Measurements from ENCODE around the gene EMILIN2. TPM values are rescaled to one million over a fixed set of nuclear protein-coding genes. Genes with fewer than 3 reads are reported as not detected.
A peak's percentile ranks its signal among the peaks of the same experiment; 100 is the strongest.

The EMILIN2 gene
- polyA plus RNA-seq, 4 donors, result 1.1 to 29.9 (median 8.6) TPM

- Histone ChIP-seq H3K4me3 (ENCODE audit: low read depth in 1 of 3, low read length in 3 of 3) (no peak overlapping the region), H3K4me1 (ENCODE audit: control insufficient read depth in 3 of 3, insufficient read depth in 2 of 3, low read depth in 1 of 3, low read length in 2 of 3) (peaks cover 0 to 2% (median 0%) of the 10 kb centered on the region in 3 donors), H3K9me3 (ENCODE audit: control insufficient read depth in 2 of 2, insufficient read depth in 1 of 2, low read depth in 1 of 2, low read length in 1 of 2) (no peaks in the 10 kb centered on the region), H3K27ac (ENCODE audit: low read depth in 1 of 3, low read length in 2 of 3) (no peak overlapping the region), H3K27me3 (ENCODE audit: control insufficient read depth in 3 of 3, insufficient read depth in 3 of 3, low read length in 3 of 3) (no peaks in the 10 kb centered on the region), H3K36me3 (ENCODE audit: control insufficient read depth in 3 of 3, insufficient read depth in 2 of 3, low read depth in 1 of 3, low read length in 3 of 3) (no peaks in the 10 kb centered on the region)
- no peak for FAIRE-seq
- DNase-seq, result no peak
- 76 to 89% (median 79%) methylated on average over 6 of the region's 6 CpGs for WGBS, 3 donors
These were observed 25.3 kb downstream of the EMILIN2 start for GRCh38 chr18:2872095-2872494.

GRCh38 chr18:2874765-2875164, 28.0 kb downstream of the EMILIN2 start:
- no peak for FAIRE-seq

GRCh38 chr18:2878656-2879330, 32.0 kb downstream of the EMILIN2 start:
- H3K27me3 ChIP-seq (ENCODE audit: control insufficient read depth in 3 of 3, insufficient read depth in 3 of 3, low read length in 3 of 3), result peaks cover 0 to 3% (median 0%) of the 10 kb centered on the region in 3 donors
- DNase-seq (no peak), FAIRE-seq (no peak)
- no peak overlapping the region for H3K4me3 ChIP-seq (ENCODE audit: low read depth in 1 of 3, low read length in 3 of 3)
- peaks cover 0 to 6% (median 3%) of the 10 kb centered on the region in 3 donors for H3K4me1 ChIP-seq (ENCODE audit: control insufficient read depth in 3 of 3, insufficient read depth in 2 of 3, low read depth in 1 of 3, low read length in 2 of 3)
- H3K36me3 ChIP-seq (ENCODE audit: control insufficient read depth in 3 of 3, insufficient read depth in 2 of 3, low read depth in 1 of 3, low read length in 3 of 3), result no peaks in the 10 kb centered on the region
- H3K27ac ChIP-seq (ENCODE audit: low read depth in 1 of 3, low read length in 2 of 3), result no peak overlapping the region
- WGBS, 3 donors, result 90 to 91% (median 91%) methylated on average over 15 of the region's 15 CpGs
- H3K9me3 ChIP-seq (ENCODE audit: control insufficient read depth in 2 of 2, insufficient read depth in 1 of 2, low read depth in 1 of 2, low read length in 1 of 2), result no peaks in the 10 kb centered on the region

More at GRCh38 chr18:2874765-2875164, 28.0 kb downstream of the EMILIN2 start:
- H3K4me3 ChIP-seq (ENCODE audit: low read depth in 1 of 3, low read length in 3 of 3), result no peak overlapping the region
- H3K9me3 ChIP-seq (ENCODE audit: control insufficient read depth in 2 of 2, insufficient read depth in 1 of 2, low read depth in 1 of 2, low read length in 1 of 2), result no peaks in the 10 kb centered on the region
- H3K4me1 ChIP-seq (ENCODE audit: control insufficient read depth in 3 of 3, insufficient read depth in 2 of 3, low read depth in 1 of 3, low read length in 2 of 3), result peaks cover 0 to 3% (median 0%) of the 10 kb centered on the region in 3 donors
- no peaks in the 10 kb centered on the region for H3K27me3 ChIP-seq (ENCODE audit: control insufficient read depth in 3 of 3, insufficient read depth in 3 of 3, low read length in 3 of 3)
- H3K36me3 ChIP-seq (ENCODE audit: control insufficient read depth in 3 of 3, insufficient read depth in 2 of 3, low read depth in 1 of 3, low read length in 3 of 3), result no peaks in the 10 kb centered on the region
- DNase-seq, result no peak
- 67 to 78% (median 68%) methylated on average over 7 of the region's 7 CpGs for WGBS, 3 donors
- no peak overlapping the region for H3K27ac ChIP-seq (ENCODE audit: low read depth in 1 of 3, low read length in 2 of 3)

- DNase-seq (no peak), FAIRE-seq (no peak)
- 81 to 86% (median 85%) methylated on average over 4 of the region's 4 CpGs for WGBS, 3 donors
- H3K4me1 ChIP-seq (ENCODE audit: control insufficient read depth in 3 of 3, insufficient read depth in 2 of 3, low read depth in 1 of 3, low read length in 2 of 3), result peaks cover 0 to 6% (median 3%) of the 10 kb centered on the region in 3 donors
- H3K27ac ChIP-seq (ENCODE audit: low read depth in 1 of 3, low read length in 2 of 3), result no peak overlapping the region
- no peaks in the 10 kb centered on the region for H3K9me3 ChIP-seq (ENCODE audit: control insufficient read depth in 2 of 2, insufficient read depth in 1 of 2, low read depth in 1 of 2, low read length in 1 of 2)
- no peaks in the 10 kb centered on the region for H3K36me3 ChIP-seq (ENCODE audit: control insufficient read depth in 3 of 3, insufficient read depth in 2 of 3, low read depth in 1 of 3, low read length in 3 of 3)
- H3K4me3 ChIP-seq (ENCODE audit: low read depth in 1 of 3, low read length in 3 of 3), result no peak overlapping the region
- peaks cover 0 to 3% (median 0%) of the 10 kb centered on the region in 3 donors for H3K27me3 ChIP-seq (ENCODE audit: control insufficient read depth in 3 of 3, insufficient read depth in 3 of 3, low read length in 3 of 3)
These were observed 33.1 kb downstream of the EMILIN2 start for GRCh38 chr18:2879889-2880288.

GRCh38 chr18:2880473-2880872, 33.7 kb downstream of the EMILIN2 start:
- FAIRE-seq (no peak), DNase-seq (no peak)
- H3K27ac ChIP-seq (ENCODE audit: low read depth in 1 of 3, low read length in 2 of 3), result no peak overlapping the region
- no peaks in the 10 kb centered on the region for H3K36me3 ChIP-seq (ENCODE audit: control insufficient read depth in 3 of 3, insufficient read depth in 2 of 3, low read depth in 1 of 3, low read length in 3 of 3)
- H3K4me3 ChIP-seq (ENCODE audit: low read depth in 1 of 3, low read length in 3 of 3), result no peak overlapping the region
- H3K27me3 ChIP-seq (ENCODE audit: control insufficient read depth in 3 of 3, insufficient read depth in 3 of 3, low read length in 3 of 3), result peaks cover 0 to 3% (median 0%) of the 10 kb centered on the region in 3 donors
- H3K9me3 ChIP-seq (ENCODE audit: control insufficient read depth in 2 of 2, insufficient read depth in 1 of 2, low read depth in 1 of 2, low read length in 1 of 2), result no peaks in the 10 kb centered on the region
- peaks cover 0 to 6% (median 3%) of the 10 kb centered on the region in 3 donors for H3K4me1 ChIP-seq (ENCODE audit: control insufficient read depth in 3 of 3, insufficient read depth in 2 of 3, low read depth in 1 of 3, low read length in 2 of 3)
- 77 to 81% (median 78%) methylated on average over 14 to 17 of the region's 17 CpGs for WGBS, 3 donors

- 73 to 89% (median 85%) methylated on average over 16 of the region's 16 CpGs for WGBS, 3 donors
- FAIRE-seq (no peak), DNase-seq (no peak)
- Histone ChIP-seq H3K4me3 (ENCODE audit: low read depth in 1 of 3, low read length in 3 of 3) (no peak overlapping the region), H3K27me3 (ENCODE audit: control insufficient read depth in 3 of 3, insufficient read depth in 3 of 3, low read length in 3 of 3) (peaks cover 0 to 3% (median 0%) of the 10 kb centered on the region in 3 donors), H3K4me1 (ENCODE audit: control insufficient read depth in 3 of 3, insufficient read depth in 2 of 3, low read depth in 1 of 3, low read length in 2 of 3) (peaks cover 0 to 6% (median 3%) of the 10 kb centered on the region in 3 donors), H3K27ac (ENCODE audit: low read depth in 1 of 3, low read length in 2 of 3) (peak overlapping the region in 2 of 3 donors; percentile 13 to 67), H3K9me3 (ENCODE audit: control insufficient read depth in 2 of 2, insufficient read depth in 1 of 2, low read depth in 1 of 2, low read length in 1 of 2) (no peaks in the 10 kb centered on the region), H3K36me3 (ENCODE audit: control insufficient read depth in 3 of 3, insufficient read depth in 2 of 3, low read depth in 1 of 3, low read length in 3 of 3) (no peaks in the 10 kb centered on the region)
These were observed 34.5 kb downstream of the EMILIN2 start for GRCh38 chr18:2881088-2881839.

GRCh38 chr18:2881840-2882195, 35.0 kb downstream of the EMILIN2 start:
- FAIRE-seq (no peak), DNase-seq (no peak)
- Histone ChIP-seq H3K4me3 (ENCODE audit: low read depth in 1 of 3, low read length in 3 of 3) (no peak overlapping the region), H3K27ac (ENCODE audit: low read depth in 1 of 3, low read length in 2 of 3) (peak overlapping the region in 2 of 3 donors; percentile 13 to 67), H3K27me3 (ENCODE audit: control insufficient read depth in 3 of 3, insufficient read depth in 3 of 3, low read length in 3 of 3) (peaks cover 0 to 3% (median 0%) of the 10 kb centered on the region in 3 donors), H3K36me3 (ENCODE audit: control insufficient read depth in 3 of 3, insufficient read depth in 2 of 3, low read depth in 1 of 3, low read length in 3 of 3) (no peaks in the 10 kb centered on the region), H3K9me3 (ENCODE audit: control insufficient read depth in 2 of 2, insufficient read depth in 1 of 2, low read depth in 1 of 2, low read length in 1 of 2) (no peaks in the 10 kb centered on the region), H3K4me1 (ENCODE audit: control insufficient read depth in 3 of 3, insufficient read depth in 2 of 3, low read depth in 1 of 3, low read length in 2 of 3) (peaks cover 0 to 6% (median 3%) of the 10 kb centered on the region in 3 donors)
- whole genome bisulfite sequencing, 3 donors, result 72 to 83% (median 80%) methylated on average over 9 of the region's 9 CpGs

- H3K27me3 ChIP-seq (ENCODE audit: control insufficient read depth in 3 of 3, insufficient read depth in 3 of 3, low read length in 3 of 3), result peaks cover 0 to 3% (median 0%) of the 10 kb centered on the region in 3 donors
- no peaks in the 10 kb centered on the region for H3K9me3 ChIP-seq (ENCODE audit: control insufficient read depth in 2 of 2, insufficient read depth in 1 of 2, low read depth in 1 of 2, low read length in 1 of 2)
- peak overlapping the region in 2 of 3 donors; percentile 13 to 67 for H3K27ac ChIP-seq (ENCODE audit: low read depth in 1 of 3, low read length in 2 of 3)
- H3K36me3 ChIP-seq (ENCODE audit: control insufficient read depth in 3 of 3, insufficient read depth in 2 of 3, low read depth in 1 of 3, low read length in 3 of 3), result no peaks in the 10 kb centered on the region
- H3K4me3 ChIP-seq (ENCODE audit: low read depth in 1 of 3, low read length in 3 of 3), result no peak overlapping the region
- peaks cover 0 to 3% (median 3%) of the 10 kb centered on the region in 3 donors for H3K4me1 ChIP-seq (ENCODE audit: control insufficient read depth in 3 of 3, insufficient read depth in 2 of 3, low read depth in 1 of 3, low read length in 2 of 3)
- WGBS, 3 donors, result 81 to 87% (median 84%) methylated on average over 4 of the region's 4 CpGs
- FAIRE-seq (no peak), DNase-seq (no peak)
These were observed 35.4 kb downstream of the EMILIN2 start for GRCh38 chr18:2882201-2882600.
